ENCODE data around the gene HYCC2.
"Not testable (repeated sequence)": the region's sequence is repeated elsewhere in the genome, so short reads cannot be mapped to it uniquely, and the experiment has no call there.

The HYCC2 gene

DNA sequence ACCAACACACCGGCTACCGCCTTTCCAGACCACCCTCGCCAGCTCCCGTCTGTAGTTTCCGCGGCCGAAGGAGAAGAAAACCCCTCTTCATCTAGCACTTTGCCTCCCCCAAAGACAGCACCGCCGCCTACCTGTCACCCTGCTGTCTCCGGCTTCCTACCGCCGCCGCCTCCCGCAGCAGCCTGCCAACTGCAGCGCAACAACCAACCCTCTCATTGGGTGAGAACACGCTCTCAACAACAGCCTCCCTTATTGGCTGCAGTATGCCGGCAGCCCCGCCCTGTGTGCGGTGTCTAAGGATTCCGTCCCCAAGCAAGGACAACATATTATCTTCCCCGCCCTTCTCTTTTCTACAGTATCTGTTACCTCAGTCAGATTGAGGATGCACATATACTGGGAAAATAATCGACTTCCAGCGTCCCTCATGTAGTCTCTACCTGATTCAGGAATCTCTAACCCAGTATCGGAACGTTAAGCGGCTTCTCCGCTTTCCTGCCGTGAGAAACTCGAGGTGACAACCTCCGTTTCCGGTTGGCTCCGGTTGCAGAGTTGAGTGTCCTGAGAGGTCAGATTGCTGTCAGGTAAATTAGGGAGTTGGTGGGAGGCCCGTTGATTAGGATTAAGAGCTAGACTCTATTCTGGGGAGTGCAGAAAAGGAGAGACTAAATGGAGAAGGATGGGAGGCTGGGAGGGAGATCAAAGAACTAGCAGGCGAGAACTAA lies at the start of gene HYCC2, which contains the start of gene NDUFB3:
Gene HYCC2, minus strand, starts transcription at position 193 of the 722 bp plus-strand sequence. CDS start 47,662 bp downstream, outside the sequence.
Gene NDUFB3, plus strand, starts transcription at position 523 of the 722 bp plus-strand sequence. CDS start 6,882 bp downstream, outside the sequence.
- DNase-seq = peak; percentile 98

DNA sequence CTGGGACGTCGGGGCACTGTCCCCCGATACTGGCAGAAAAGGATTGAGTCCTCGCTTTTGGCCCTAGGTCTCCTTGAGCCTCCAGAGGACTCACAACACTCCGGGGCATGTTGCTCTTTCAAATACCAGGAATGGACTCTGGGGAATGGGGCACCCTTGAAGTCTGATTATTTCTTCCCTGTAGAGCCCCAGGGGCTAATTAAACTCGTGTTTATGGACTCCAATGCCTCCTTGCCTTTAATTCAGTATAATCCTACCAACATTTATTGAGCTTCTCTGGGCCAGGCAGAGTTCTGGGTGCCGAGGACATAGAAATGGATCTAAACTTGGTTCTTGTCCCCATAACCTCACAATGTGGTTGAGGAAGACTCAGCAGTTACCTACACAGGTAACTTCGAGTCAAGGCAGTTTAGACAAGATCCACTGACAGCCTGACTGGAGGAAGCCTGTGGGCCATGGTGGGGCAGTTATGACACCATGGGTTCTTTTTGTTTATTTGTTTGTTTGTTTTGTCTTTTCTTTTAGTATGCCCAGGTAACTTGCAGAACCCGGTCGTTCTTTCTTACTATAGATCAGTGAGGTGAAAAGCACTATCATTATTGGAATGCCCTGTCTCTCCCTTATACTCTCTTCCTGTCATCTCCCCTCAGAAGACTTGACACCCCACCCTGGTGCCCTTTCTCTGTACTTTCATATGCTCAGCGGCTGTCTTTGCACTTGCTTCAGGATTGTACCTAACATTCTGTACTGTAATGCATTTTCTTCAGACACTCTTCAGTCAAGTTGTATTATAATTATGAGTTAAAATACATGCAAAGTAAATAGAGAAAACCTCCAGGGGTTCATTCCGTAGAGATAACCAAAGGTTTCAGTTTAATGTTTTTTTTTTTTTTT lies 47.7 kb upstream of the HYCC2 start:
- peak; percentile 52 for DNase-seq

GRCh38 chr2:201118121-201118960 lies 46.9 kb upstream of the HYCC2 start:
- peak; percentile 60 for DNase-seq

DNA sequence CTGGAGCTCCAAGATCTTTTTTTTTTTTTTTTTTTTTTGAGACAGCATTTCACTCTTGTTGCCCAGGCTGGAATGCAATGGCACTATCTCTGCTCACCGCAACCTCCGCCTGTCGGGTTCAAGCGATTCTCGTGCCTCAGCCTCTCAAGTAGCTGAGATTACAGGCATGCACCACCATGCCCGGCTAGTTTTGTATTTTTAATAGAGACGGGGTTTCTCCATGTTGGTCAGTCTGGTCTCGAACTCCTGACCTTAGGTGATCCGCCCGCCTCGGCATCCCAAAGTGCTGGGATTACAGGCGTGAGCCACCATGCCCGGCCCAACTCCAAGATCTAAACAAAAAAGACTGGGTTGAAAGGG lies 46.2 kb upstream of the HYCC2 start:
- not testable (repeated sequence) for DNase-seq

GRCh38 chr2:201116959-201117734 lies 45.7 kb upstream of the HYCC2 start:
- peak; percentile 74 for DNase-seq

DNA sequence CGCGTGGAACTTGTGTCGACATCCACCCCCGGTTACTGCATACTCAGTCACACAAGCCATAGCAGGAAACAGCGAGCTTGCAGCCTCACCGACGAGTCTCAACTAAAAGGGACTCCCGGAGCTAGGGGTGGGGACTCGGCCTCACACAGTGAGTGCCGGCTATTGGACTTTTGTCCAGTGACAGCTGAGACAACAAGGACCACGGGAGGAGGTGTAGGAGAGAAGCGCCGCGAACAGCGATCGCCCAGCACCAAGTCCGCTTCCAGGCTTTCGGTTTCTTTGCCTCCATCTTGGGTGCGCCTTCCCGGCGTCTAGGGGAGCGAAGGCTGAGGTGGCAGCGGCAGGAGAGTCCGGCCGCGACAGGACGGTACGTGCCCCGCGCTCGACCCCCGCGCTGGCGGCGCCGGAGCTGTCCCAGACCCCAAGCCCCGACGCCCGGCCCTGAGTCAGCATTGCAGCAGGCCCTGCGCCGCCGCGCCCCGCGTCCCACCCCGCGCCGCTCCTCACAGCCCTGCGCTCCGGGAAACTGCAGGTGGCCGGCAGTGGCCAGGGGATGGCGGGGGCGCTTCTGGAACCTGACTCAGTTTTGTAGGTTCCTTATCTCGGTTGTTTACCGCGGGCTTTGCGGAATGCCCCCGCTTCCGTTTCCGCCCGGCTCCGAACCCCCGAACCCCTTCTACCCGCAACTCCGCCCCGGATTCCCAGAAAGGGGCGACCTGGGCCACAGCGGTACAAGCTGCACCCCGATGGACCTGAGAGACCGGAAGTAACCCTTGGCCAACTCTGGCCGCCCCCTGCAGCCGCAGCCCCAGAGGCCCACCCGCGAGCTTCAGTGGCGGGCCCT lies 44.9 kb upstream of the HYCC2 start, which contains the start of gene CFLAR:
Gene CFLAR, plus strand, starts transcription at position 50 of the 844 bp plus-strand sequence. CDS start 13,702 bp downstream, outside the sequence.
- DNase-seq = peak; percentile 93

- peak; percentile 32 for DNase-seq
Observed at GRCh38 chr2:201114846-201115245, 43.4 kb upstream of the HYCC2 start.

DNA sequence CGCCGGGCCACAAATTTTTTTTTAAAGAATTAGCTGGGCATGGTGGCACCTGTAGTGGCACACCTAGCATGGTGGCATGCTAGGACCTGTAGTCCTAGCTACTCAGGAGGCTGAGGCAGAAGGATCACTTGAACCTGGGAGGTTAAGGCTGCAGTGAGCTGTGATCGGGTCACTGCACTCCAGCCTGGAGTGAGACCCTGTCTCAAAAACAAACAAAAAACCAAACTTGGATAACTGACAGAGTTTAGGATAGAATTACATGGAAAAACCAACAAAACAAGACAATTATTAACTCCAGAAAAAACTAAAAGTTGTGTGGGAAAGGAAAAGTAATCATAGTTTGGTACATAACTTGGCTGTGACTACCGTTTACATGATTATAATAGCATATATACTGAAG lies 42.9 kb upstream of the HYCC2 start:
- DNase-seq = no peak

- DNase-seq = no peak
Observed at GRCh38 chr2:201111096-201111495, 39.6 kb upstream of the HYCC2 start.

- no peak for DNase-seq
Observed at GRCh38 chr2:201110615-201111014, 39.1 kb upstream of the HYCC2 start.

DNA sequence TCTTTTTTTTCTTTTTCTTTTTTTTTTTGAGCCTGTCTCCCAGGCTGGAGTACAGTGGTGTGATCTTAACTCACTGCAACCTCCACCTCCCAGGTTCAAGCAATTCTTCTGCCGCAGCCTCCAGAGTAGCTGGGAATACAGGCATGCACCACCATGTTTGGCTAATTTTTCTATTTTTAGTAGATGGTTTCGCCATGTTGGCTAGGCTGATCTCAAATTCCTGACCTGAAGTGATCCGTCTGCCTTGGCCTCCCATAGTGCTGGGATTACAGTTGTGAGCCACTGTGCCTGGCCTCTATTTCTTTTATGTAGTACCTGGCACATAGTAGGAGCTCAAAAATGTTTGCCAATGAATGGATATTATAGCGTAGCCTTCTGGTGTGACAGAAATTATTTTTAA lies 37.7 kb upstream of the HYCC2 start:
- no peak for DNase-seq

DNA sequence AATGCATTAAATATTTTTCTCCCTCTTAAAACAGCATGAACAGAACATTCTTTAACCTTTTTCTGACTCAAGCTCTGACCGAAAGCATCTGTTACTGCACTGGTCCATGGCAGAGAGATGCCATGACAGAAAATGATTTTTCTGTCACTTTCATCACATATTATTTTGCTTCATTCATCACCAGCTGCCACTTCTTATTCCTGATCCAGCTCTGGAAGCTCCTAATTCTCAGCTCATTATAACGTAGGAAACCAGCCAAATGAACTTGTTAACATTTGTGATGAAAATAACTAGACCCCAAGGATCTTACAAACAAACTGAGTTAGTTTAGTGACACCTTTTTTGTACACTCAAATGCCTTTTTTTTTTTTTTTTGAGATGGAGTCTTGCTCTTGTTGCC lies 36.9 kb upstream of the HYCC2 start:
- DNase-seq = no peak

- DNase-seq = no peak
Observed at GRCh38 chr2:201107624-201108023, 36.2 kb upstream of the HYCC2 start.

DNA sequence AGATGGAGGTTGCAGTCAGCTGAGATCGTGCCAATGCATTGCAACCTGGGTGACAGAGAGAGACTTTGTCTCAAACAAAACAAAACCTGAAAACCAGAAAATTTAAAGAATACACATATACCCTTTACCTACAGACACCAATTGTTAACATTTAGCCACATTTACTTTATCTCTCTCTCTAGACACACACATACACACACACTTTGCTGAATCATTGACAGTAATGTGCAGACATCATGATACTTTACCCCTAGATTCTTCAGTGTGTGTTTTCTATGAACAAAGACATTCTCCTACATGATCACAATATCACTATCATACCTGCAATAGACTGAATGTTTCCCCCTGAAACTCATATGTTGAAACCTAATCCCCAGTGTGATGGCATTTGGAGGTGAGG lies 34.3 kb upstream of the HYCC2 start:
- no peak for DNase-seq

- no peak for DNase-seq
Observed at GRCh38 chr2:201100497-201100896, 29.0 kb upstream of the HYCC2 start.

DNA sequence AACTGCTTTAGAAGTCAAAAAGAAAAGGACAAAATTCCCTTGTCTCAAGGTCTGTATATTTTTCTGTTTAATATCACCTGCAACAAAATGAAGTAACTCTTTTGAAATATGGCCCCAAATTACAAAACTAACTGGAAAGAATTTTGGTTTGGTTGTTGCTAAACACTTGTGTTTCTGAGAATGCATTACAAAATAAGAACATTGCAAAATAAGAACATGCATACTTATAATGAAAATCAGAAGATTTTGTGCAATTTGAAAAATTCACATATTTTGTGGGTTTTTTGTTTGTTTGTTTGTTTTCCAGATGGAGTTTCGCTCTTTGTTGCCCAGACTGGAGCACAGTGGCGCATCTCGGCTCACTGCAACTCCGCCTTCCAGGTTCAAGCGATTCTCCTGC lies 22.1 kb upstream of the HYCC2 start:
- DNase-seq = no peak

DNA sequence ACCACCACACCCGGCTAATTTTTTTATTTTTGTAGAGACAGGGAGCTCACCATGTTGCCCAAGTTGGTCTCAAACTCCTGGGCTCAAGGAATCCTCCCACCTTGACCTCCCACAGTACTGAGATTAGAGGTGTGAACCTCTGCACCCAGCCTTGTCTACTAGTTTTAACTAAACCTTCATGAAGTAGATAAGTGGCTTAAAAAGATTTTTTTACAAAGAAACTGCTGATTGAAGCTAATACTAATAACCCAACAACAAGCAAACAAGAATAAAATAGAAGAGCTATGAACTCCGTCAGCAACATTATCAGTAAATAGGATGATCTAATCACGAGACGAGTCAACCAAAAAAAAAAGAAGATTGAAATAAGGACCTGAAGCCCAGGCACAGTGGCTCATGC lies 19.1 kb upstream of the HYCC2 start:
- no peak for DNase-seq

- no peak for DNase-seq
Observed at GRCh38 chr2:201084863-201085262, 13.4 kb upstream of the HYCC2 start.

- no peak for DNase-seq
Observed at GRCh38 chr2:201074996-201075395, 3.5 kb upstream of the HYCC2 start.

GRCh38 chr2:201073071-201073470 lies 1.6 kb upstream of the HYCC2 start:
- no peak for DNase-seq

DNA sequence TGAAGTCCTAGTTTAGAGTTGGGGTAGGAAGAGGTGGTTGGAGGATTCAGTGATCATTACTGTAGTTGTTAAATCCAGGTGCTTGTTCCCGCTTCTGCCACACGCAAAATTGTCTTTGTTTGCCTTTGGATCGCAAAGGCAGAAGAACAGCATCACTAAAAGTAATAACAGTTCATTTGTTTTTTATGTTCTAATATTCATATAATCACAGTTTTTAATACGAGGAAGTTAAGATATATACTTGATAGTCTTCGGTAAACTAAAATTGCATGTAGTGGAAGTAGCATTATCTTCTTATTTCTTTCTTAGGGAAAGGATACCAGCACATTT lies 695 bp upstream of the HYCC2 start:
- DNase-seq = no peak
